SK-N-SH (cell line): ENCODE measurements around the gene RARA.

Experiments
- CHD2 ChIP-seq: fragments of 150-350 bp; IDR thresholded peaks from 2 replicates; pipeline ENCODE4 v1.6.1; 2018; ENCODE audit warnings: low read length; ENCODE audit not compliant: partially characterized antibody
- CTCF ChIP-seq: fragments of 200-600 bp; sonication (generic); IDR thresholded peaks from 2 replicates; pipeline ENCODE4 v1.6.1; 2017; ENCODE audit warnings: antibody characterized with exemption, mild to moderate bottlenecking, moderate library complexity
- EP300 ChIP-seq, 2 experiments: IDR thresholded peaks; 2 replicates each; pipeline versions ENCODE4 v1.4.0 to v1.6.1; 2012; ENCODE audit warnings: borderline replicate concordance in 1 of 2, low read depth in 1 of 2, low read length in 1 of 2
- EZH2phosphoT487 ChIP-seq: fragments of 200-600 bp; sonication (generic); IDR thresholded peaks from 2 replicates; pipeline ENCODE4 v1.6.1; 2017; ENCODE audit warnings: low read depth, mixed run types, mild to moderate bottlenecking, antibody characterized with exemption, moderate library complexity, borderline replicate concordance
- FOSL2 ChIP-seq: IDR thresholded peaks from 2 replicates; pipeline ENCODE4 v1.4.0; 2012; ENCODE audit warnings: low read depth, mild to moderate bottlenecking, moderate library complexity, borderline replicate concordance
- FOXM1 ChIP-seq: IDR thresholded peaks from 2 replicates; pipeline ENCODE4 v1.4.0; 2012; ENCODE audit warnings: low read depth, mild to moderate bottlenecking
- GABPA ChIP-seq: IDR thresholded peaks from 2 replicates; pipeline ENCODE4 v1.4.0; 2012; ENCODE audit warnings: low read depth, mild to moderate bottlenecking
- JUND ChIP-seq: IDR thresholded peaks from 2 replicates; pipeline ENCODE4 v1.4.0; 2012
- MAX ChIP-seq: IDR thresholded peaks from 2 replicates; pipeline ENCODE4 v1.4.0; 2012; ENCODE audit warnings: low read depth
- PBX3 ChIP-seq: IDR thresholded peaks from 2 replicates; pipeline ENCODE4; 2012
- POLR2AphosphoS5 ChIP-seq: IDR thresholded peaks from 2 replicates; pipeline ENCODE4 v1.6.1; 2012; ENCODE audit warnings: low read depth, low read length
- TAF1 ChIP-seq: IDR thresholded peaks from 2 replicates; pipeline ENCODE4 v1.6.1; 2012; ENCODE audit warnings: low read depth, mild to moderate bottlenecking, low read length, moderate library complexity, borderline replicate concordance
- TEAD4 ChIP-seq: IDR thresholded peaks from 2 replicates; pipeline ENCODE4 v1.4.0; 2012; ENCODE audit warnings: mild to moderate bottlenecking, borderline replicate concordance; ENCODE audit not compliant: insufficient read depth

GRCh38 chr17:40314584-40314956 lies 5.6 kb downstream of the RARA start:
- TF ChIP-seq CTCF = peak; percentile 28; the same call in 1 of the 2 replicates
- peak; percentile 90 for TF ChIP-seq PBX3
- TF ChIP-seq GABPA = no peak; the same call in 1 of the 2 replicates
- peak; percentile 18 for TF ChIP-seq CHD2
- no peak for TF ChIP-seq TAF1
- TF ChIP-seq FOSL2 = peak; percentile 100
- peak; percentile 50 to 99 for TF ChIP-seq EP300 (IDR thresholded peaks at IDR 0.05; ENCODE audit: borderline replicate concordance in 1 of 2, low read depth in 1 of 2, low read length in 1 of 2)
- peak; percentile 93 for TF ChIP-seq MAX
- peak; percentile 100 for TF ChIP-seq JUND
- TF ChIP-seq TEAD4 = peak; percentile 97
- peak; percentile 84; the same call in 1 of the 2 replicates for TF ChIP-seq FOXM1
- peak; percentile 85 for TF ChIP-seq POLR2AphosphoS5
- TF ChIP-seq EZH2phosphoT487 = no peak
